Endothelial cell of umbilical vein (primary cell): ENCODE measurements around the gene MAPK8IP2.

Experiments used
- EZH2 ChIP-seq: IDR thresholded peaks from 2 replicates; pipeline ENCODE4 v1.6.1; 2012; ENCODE audit warnings: borderline replicate concordance, low read depth, mild to moderate bottlenecking, moderate library complexity, low read length, inconsistent platforms; ENCODE audit not compliant: severe bottlenecking
- FOS ChIP-seq: IDR thresholded peaks from 2 replicates; pipeline ENCODE4 v1.6.1; 2011; ENCODE audit warnings: mild to moderate bottlenecking, low read length, moderate library complexity, borderline replicate concordance; ENCODE audit not compliant: insufficient read depth
- GATA2 ChIP-seq: IDR thresholded peaks from 2 replicates; pipeline ENCODE4 v1.7.0; 2011; ENCODE audit warnings: low read depth, mild to moderate bottlenecking, moderate library complexity, mixed read lengths, low read length; ENCODE audit not compliant: insufficient read length, insufficient read depth
- JUN ChIP-seq: IDR thresholded peaks from 2 replicates; pipeline ENCODE4 v1.6.1; 2011; ENCODE audit warnings: borderline replicate concordance, low read depth; ENCODE audit not compliant: insufficient read length, insufficient read depth
- MYC ChIP-seq: IDR thresholded peaks from one replicate; pipeline ENCODE4 v1.6.1; 2011; ENCODE audit warnings: mild to moderate bottlenecking, low read depth, low read length
- POLR2A ChIP-seq: IDR thresholded peaks from 2 replicates; pipeline ENCODE4 v1.6.1; 2012; ENCODE audit warnings: low read depth, mild to moderate bottlenecking, control low read depth, low read length
- POLR2AphosphoS5 ChIP-seq: IDR thresholded peaks from 2 replicates; pipeline ENCODE4 v1.6.1; 2012; ENCODE audit warnings: low read depth, mild to moderate bottlenecking, control low read depth, low read length, moderate library complexity; ENCODE audit not compliant: insufficient read depth
- TF ChIP-seq, protein P1 (sequence below), 2 donors: IDR thresholded peaks; 1 replicate in 1 of 2; 2 replicates in 1 of 2; pipeline ENCODE4 v1.5.1; 2011; ENCODE audit warnings: low read length in 2 of 2, mild to moderate bottlenecking in 2 of 2, moderate library complexity in 2 of 2, control low read depth in 1 of 2, inconsistent platforms in 1 of 2, low read depth in 1 of 2; ENCODE audit not compliant: insufficient read depth in 1 of 2; ENCODE audit errors: extremely low read depth in 1 of 2
- TF ChIP-seq, protein P2 (sequence below): IDR thresholded peaks from 2 replicates; pipeline ENCODE4 v1.6.1; 2011; ENCODE audit not compliant: insufficient read depth, insufficient read length

DNA sequence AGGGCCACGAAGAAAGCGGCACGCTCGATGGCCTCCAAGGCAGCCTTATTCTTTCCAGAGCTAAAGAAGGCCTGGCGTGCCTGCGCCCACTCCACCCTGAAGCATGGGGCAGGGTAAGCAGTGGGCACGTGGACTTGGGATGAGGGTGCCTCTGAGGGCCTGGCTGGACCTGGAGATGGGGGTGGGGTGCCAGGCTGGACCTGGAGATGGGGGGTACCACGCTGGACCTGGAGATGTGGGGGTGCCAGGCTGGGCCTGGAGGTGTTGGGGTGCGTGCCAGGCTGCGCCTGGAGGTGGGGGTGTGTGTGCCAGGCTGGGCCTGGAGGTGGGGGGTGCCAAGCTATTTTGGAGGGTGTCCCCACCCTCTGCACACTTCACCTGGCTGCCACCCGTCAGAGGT lies 27.6 kb upstream of the MAPK8IP2 start:
- TF ChIP-seq, protein P1, sequence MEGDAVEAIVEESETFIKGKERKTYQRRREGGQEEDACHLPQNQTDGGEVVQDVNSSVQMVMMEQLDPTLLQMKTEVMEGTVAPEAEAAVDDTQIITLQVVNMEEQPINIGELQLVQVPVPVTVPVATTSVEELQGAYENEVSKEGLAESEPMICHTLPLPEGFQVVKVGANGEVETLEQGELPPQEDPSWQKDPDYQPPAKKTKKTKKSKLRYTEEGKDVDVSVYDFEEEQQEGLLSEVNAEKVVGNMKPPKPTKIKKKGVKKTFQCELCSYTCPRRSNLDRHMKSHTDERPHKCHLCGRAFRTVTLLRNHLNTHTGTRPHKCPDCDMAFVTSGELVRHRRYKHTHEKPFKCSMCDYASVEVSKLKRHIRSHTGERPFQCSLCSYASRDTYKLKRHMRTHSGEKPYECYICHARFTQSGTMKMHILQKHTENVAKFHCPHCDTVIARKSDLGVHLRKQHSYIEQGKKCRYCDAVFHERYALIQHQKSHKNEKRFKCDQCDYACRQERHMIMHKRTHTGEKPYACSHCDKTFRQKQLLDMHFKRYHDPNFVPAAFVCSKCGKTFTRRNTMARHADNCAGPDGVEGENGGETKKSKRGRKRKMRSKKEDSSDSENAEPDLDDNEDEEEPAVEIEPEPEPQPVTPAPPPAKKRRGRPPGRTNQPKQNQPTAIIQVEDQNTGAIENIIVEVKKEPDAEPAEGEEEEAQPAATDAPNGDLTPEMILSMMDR (IDR thresholded peaks at IDR 0.05; ENCODE audit: extremely low read depth in 1 of 2, insufficient read depth in 1 of 2, low read depth in 1 of 2, low read length in 2 of 2): no peak
- TF ChIP-seq, protein P2, sequence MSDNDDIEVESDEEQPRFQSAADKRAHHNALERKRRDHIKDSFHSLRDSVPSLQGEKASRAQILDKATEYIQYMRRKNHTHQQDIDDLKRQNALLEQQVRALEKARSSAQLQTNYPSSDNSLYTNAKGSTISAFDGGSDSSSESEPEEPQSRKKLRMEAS: no peak
- TF ChIP-seq POLR2A (no peak), FOS (no peak), EZH2 (no peak), GATA2 (no peak), POLR2AphosphoS5 (no peak), JUN (no peak), MYC (no peak)
